WI38 (cell line): Measurements from ENCODE around the gene PCK1.

Source experiments
- H3K4me3 ChIP-seq: 2 replicates; pipeline ENCODE4 v1.5.1; 2011; ENCODE audit warnings: low read depth, mild to moderate bottlenecking, control low read depth, low read length
- TF ChIP-seq, protein P1 (sequence below): IDR thresholded peaks from 2 replicates; pipeline ENCODE4 v1.5.1; 2012; ENCODE audit warnings: low read depth, mild to moderate bottlenecking, control low read depth, low read length

PCK1 gene

GRCh38 chr20:57523782-57524181 lies 37.1 kb upstream of the PCK1 start:
- TF ChIP-seq, protein P1, sequence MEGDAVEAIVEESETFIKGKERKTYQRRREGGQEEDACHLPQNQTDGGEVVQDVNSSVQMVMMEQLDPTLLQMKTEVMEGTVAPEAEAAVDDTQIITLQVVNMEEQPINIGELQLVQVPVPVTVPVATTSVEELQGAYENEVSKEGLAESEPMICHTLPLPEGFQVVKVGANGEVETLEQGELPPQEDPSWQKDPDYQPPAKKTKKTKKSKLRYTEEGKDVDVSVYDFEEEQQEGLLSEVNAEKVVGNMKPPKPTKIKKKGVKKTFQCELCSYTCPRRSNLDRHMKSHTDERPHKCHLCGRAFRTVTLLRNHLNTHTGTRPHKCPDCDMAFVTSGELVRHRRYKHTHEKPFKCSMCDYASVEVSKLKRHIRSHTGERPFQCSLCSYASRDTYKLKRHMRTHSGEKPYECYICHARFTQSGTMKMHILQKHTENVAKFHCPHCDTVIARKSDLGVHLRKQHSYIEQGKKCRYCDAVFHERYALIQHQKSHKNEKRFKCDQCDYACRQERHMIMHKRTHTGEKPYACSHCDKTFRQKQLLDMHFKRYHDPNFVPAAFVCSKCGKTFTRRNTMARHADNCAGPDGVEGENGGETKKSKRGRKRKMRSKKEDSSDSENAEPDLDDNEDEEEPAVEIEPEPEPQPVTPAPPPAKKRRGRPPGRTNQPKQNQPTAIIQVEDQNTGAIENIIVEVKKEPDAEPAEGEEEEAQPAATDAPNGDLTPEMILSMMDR, result no peak
- H3K4me3 ChIP-seq, result no peak overlapping the region

DNA sequence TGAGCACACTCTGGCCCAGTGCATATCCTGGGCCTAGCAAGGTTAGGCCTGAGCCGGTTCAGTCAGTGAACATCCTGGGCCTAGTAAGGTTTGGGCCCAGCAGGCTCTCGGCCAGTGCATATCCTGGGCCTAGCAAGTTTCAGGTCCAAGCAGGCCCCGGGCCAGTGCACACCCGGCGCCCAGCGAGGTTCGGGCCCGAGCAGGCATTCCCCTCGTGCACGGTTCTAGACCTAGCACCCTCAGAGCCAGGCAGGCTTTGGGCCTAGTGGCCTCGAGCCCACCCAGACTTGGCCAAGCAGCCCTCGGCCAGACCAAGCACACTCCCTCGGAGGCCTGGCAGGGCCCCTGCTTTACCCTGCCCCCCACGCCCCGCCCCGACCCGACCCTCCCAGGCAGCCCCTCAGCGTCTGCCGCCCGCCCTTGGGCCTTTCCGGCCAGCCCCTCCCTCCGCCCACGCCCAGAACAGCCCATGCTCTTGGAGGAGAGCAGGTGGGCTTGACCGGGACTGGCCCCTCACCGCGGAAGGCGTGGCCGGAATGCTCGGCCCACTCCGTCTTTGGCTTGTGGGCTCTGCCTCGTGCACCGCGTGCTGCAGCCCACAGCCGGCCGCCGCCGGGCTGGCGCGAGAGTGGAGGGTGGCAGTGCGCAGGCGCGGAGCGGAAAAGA lies 36.3 kb upstream of the PCK1 start, which contains the start of gene CTCFL:
Gene CTCFL (minus strand): TSS at position 630 of the 666 bp plus-strand sequence. CDS start 935 bp downstream, outside the sequence.
- no peak within 1 kb of the TSS for H3K4me3 ChIP-seq
- TF ChIP-seq, protein P1, result no peak

DNA sequence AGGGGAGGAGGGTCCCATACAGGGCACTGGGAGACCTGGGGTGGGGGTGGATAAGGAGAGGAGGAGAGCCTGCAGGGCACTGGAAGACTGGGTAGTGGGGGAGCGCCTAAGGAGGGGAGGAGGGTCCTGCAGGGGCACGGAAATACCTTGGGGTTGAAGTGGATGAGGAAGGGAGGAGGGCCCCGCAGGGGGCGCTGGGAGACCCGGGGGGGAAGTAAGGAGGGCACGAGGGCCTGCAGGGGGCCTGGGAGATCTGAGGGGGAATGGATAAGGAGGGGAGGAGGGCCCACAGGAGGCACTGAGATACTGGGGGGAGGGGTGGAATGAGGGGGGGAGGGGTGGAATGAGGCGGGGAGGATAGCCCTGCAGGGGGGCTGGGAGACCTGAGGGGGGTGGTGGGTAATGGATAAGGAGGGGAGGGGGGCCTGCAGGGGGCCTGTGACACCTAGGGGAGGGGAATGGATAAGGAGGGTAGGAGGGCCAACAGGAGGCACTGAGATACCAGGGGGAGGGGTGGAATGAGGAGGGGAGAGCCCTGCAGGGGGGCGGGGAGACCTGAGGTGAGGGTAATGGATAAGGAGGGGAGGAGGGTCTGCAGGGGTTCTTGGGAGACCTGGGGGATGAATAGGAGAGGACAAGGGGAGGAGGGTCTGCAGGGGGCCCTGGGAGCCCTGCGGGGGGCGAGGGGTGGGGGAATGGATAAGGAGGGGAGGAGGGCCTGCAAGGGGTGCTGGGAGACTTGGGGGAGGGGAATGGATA lies 35.4 kb upstream of the PCK1 start:
- H3K4me3 ChIP-seq, result no peak overlapping the region
- TF ChIP-seq, protein P1, result no peak

DNA sequence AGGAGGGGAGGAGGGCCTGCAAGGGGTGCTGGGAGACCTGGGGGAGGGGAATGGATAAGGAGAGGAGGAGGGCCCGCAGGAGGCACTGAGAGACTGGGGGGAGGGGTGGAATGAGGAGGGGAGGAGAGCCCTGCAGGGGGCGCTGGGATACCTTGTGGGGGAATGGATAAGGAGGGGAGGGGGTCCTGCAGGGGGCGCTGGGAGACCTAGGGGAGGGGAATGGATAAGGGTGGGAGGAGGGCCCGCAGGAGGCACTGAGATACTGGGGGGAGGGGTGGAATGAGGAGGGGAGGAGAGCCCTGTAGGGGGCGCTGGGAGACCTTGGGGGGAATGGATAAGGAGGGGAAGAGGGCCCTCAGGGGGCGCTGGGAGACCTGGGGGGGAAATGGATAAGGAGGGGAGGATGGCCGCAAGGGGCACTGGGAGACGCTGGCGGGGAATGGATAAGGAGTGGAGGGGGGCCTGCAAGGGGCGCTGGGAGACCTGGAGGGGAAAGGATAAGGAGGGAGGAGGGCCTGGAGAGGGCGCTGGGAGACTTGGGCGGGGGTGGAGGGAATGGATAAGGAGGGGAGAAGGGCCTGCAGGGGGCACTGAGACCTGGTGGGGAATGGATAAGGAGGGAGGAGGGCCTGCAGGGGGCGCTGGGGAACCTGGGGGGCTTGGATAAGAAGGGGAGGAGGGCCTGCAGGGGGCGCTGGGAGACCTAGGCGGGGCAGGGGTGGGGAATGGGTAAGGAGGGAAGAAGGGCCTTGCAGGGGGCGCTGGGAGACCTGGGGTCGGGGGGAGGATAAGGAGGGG lies 34.6 kb upstream of the PCK1 start:
- TF ChIP-seq, protein P1, result no peak
- no peak overlapping the region for H3K4me3 ChIP-seq

GRCh38 chr20:57526885-57527460 lies 33.9 kb upstream of the PCK1 start:
- TF ChIP-seq, protein P1, result no peak
- no peak overlapping the region for H3K4me3 ChIP-seq

- H3K4me3 ChIP-seq, result no peak overlapping the region
- TF ChIP-seq, protein P1, result no peak
These were observed 33.2 kb upstream of the PCK1 start for GRCh38 chr20:57527728-57528127.
